ENCODE results near the gene SH2D6.

Gene SH2D6

GRCh38 chr2:85421260-85422071 lies 3.0 kb downstream of the SH2D6 start:
- no peak for DNase-seq (ENCODE audit: low read depth, low spot score)

GRCh38 chr2:85422072-85422457 lies 3.6 kb downstream of the SH2D6 start:
- no peak for DNase-seq (ENCODE audit: low read depth, low spot score)

GRCh38 chr2:85423525-85423924 lies 5.0 kb downstream of the SH2D6 start:
- DNase-seq (ENCODE audit: low read depth, low spot score) = no peak

GRCh38 chr2:85425588-85425987 lies 7.1 kb downstream of the SH2D6 start:
- DNase-seq (ENCODE audit: low read depth, low spot score) = no peak

- DNase-seq (ENCODE audit: low read depth, low spot score) = no peak
Measured at GRCh38 chr2:85427300-85427835, 8.9 kb downstream of the SH2D6 start.

- DNase-seq (ENCODE audit: low read depth, low spot score) = no peak
Measured at GRCh38 chr2:85428343-85428881, 9.9 kb downstream of the SH2D6 start.

- no peak for DNase-seq (ENCODE audit: low read depth, low spot score)
Measured at GRCh38 chr2:85429213-85429923, 10.9 kb downstream of the SH2D6 start.

- DNase-seq (ENCODE audit: low read depth, low spot score) = no peak
Measured at GRCh38 chr2:85429924-85430289, 11.4 kb downstream of the SH2D6 start.

- no peak for DNase-seq (ENCODE audit: low read depth, low spot score)
Measured at GRCh38 chr2:85430752-85431569, 12.4 kb downstream of the SH2D6 start.

GRCh38 chr2:85431570-85432205 lies 13.2 kb downstream of the SH2D6 start:
- no peak for DNase-seq (ENCODE audit: low read depth, low spot score)

- DNase-seq (ENCODE audit: low read depth, low spot score) = no peak
Measured at GRCh38 chr2:85433511-85434089, 15.1 kb downstream of the SH2D6 start.

- no peak for DNase-seq (ENCODE audit: low read depth, low spot score)
Measured at GRCh38 chr2:85434696-85435095, 16.2 kb downstream of the SH2D6 start.

GRCh38 chr2:85435220-85435958 lies 16.9 kb downstream of the SH2D6 start:
- DNase-seq (ENCODE audit: low read depth, low spot score) = no peak

- no peak for DNase-seq (ENCODE audit: low read depth, low spot score)
Measured at GRCh38 chr2:85435981-85436835, 17.7 kb downstream of the SH2D6 start.

GRCh38 chr2:85436836-85437487 lies 18.4 kb downstream of the SH2D6 start:
- DNase-seq (ENCODE audit: low read depth, low spot score) = no peak

GRCh38 chr2:85437488-85438200 lies 19.1 kb downstream of the SH2D6 start:
- DNase-seq (ENCODE audit: low read depth, low spot score) = peak; percentile 45

- no peak for DNase-seq (ENCODE audit: low read depth, low spot score)
Measured at GRCh38 chr2:85438201-85439024, 19.9 kb downstream of the SH2D6 start.
